ENCODE results near the gene NEDD9. TPM values are rescaled to one million over a fixed set of nuclear protein-coding genes. Genes with fewer than 3 reads are reported as not detected.

The NEDD9 gene
- total and polyA plus RNA-seq, 2 experiments from 2014 or later = 4.4 to 13.0 TPM

- Mint-ChIP-seq H3K36me3 (ENCODE audit: low read depth) (no peaks in the 10 kb centered on the region), H3K9me3 (no peaks in the 10 kb centered on the region), H3K4me3 (no peak overlapping the region), H3K27me3 (ENCODE audit: insufficient read depth, low read depth, poor library complexity) (peaks cover 5% of the 10 kb centered on the region), H3K27ac (no peak overlapping the region), H3K4me1 (peaks cover 29% of the 10 kb centered on the region)
- Histone ChIP-seq H3K9me2 (ENCODE audit: insufficient read depth) (no peaks in the 10 kb centered on the region), H3K4me3 (no peak overlapping the region), H3K4me2 (no peak overlapping the region), H3K4me1 (ENCODE audit: insufficient read depth) (peaks cover 38% of the 10 kb centered on the region), H2AFZ (no peak overlapping the region), H3K79me2 (replicated peaks; ENCODE audit: insufficient read depth) (no peaks in the 10 kb centered on the region), H3K27me3 (ENCODE audit: insufficient read depth) (no peaks in the 10 kb centered on the region), H3K27ac (ENCODE audit: low read depth) (no peak overlapping the region), H4K20me1 (replicated peaks; ENCODE audit: insufficient read depth) (no peaks in the 10 kb centered on the region), H3K36me3 (ENCODE audit: insufficient read depth) (no peaks in the 10 kb centered on the region), H3F3A (replicated peaks; ENCODE audit: low read depth) (no peaks in the 10 kb centered on the region)
- TF ChIP-seq CTCF (conservative IDR thresholded peaks at IDR 0.05; ENCODE audit: low read depth in 2 of 2) = no peak
- TF ChIP-seq JUNB (IDR thresholded peaks at IDR 0.05; ENCODE audit: unreplicated experiment) = no peak
- no peak for TF ChIP-seq NANOG (IDR thresholded peaks at IDR 0.05; ENCODE audit: borderline replicate concordance)
- no peak for TF ChIP-seq ZNF462 (CRISPR knock-in tag; IDR thresholded peaks at IDR 0.05)
- TF ChIP-seq EZH2phosphoT487 (IDR thresholded peaks at IDR 0.05; ENCODE audit: unreplicated experiment) = no peak
- TF ChIP-seq ZNF114 (CRISPR knock-in tag; IDR thresholded peaks at IDR 0.05) = no peak
- no peak for TF ChIP-seq POLR2AphosphoS5 (IDR thresholded peaks at IDR 0.05; ENCODE audit: low read depth)
- no peak for TF ChIP-seq ZNF331 (CRISPR knock-in tag; IDR thresholded peaks at IDR 0.05; ENCODE audit: low read depth)
- TF ChIP-seq STAT1 (IDR thresholded peaks at IDR 0.05; ENCODE audit: unreplicated experiment) = no peak
- TF ChIP-seq REST (IDR thresholded peaks at IDR 0.05; ENCODE audit: unreplicated experiment) = no peak
- TF ChIP-seq EZH2 (IDR thresholded peaks at IDR 0.05; ENCODE audit: low read depth, unreplicated experiment) = no peak
- TF ChIP-seq ETS1 (IDR thresholded peaks at IDR 0.05) = no peak
- no peak for TF ChIP-seq CREB1 (CRISPR knock-in tag; IDR thresholded peaks at IDR 0.05; ENCODE audit: low read depth)
- DNase-seq (ENCODE audit: low spot score) = no peak
- no peak for ATAC-seq
Measured at GRCh38 chr6:11204005-11204399, 28.5 kb downstream of the NEDD9 start.

Measured in GM23338 (cell line).